ENCODE measurements around the gene MTRR.

Gene MTRR

DNA sequence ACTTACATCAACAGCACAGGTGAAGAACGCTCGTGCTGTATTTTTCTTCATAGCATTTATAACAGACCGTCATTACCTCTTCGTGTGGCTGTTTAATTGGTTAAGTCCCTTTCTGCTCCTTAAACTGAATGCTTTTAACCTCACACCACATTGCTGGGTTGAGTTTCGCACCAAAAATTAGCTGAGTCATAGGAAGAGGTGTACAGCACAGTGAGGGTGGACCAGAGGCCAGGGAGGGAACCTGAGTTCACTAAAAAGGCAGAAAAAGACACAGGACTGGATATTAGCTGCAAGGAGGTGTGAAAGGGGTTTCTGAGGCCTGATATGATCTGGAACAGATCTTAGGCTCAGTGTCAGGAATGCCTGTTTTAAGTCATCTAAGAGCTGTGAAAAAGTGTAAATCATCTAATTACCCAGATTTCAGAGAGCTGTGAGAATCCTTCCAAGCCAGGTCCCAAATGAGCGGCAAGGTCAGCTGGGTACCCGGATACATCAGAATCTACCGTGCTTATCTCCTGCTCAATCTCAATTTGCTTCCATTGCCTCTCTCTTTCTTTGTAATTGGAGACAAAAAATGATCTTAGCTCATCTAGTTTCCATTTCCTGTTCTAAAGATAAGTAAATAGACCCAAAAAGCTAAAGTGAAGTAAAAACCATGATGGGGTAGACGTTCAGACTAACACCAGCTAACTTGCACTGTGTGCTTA, 10.9 kb upstream of the MTRR start:
- DNase-seq = no peak

DNA sequence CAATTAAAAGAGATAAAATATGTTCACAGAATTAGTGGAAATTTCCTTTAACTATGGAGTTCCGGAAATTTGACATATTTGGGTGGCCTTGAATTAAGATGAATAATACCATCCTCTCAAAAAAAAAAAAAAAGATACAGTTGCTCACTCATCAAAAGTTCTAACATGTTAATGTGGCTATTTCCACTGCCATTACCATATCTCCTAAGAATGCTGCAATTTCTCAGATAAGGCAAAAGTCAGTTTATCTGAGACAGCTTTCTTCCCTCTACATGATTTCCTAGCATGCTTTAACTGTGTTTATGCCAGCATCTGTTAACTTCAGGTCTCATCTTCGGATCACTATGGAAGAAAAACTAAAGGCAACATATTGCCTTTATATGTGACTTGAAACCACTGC, 2.8 kb upstream of the MTRR start:
- DNase-seq = no peak

DNA sequence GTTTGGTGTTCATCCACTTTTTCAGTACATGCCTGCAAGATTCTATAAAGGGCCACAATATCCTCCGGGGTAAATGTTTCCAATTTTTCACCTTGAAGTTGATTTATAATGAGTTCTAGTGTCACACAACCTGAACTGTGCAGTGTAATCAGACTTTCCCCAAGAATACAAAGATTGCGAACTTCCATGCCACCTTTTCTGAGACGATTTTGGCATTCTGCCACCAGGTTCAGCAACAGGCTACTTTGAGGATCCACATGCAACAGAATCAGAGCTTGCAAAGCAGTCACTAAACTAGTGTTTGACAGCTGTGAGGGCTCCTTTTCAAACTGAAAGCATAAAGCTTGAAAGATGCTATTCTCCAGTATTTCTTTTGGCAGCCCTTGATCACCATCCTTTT, 1.7 kb upstream of the MTRR start:
- DNase-seq = no peak

DNA sequence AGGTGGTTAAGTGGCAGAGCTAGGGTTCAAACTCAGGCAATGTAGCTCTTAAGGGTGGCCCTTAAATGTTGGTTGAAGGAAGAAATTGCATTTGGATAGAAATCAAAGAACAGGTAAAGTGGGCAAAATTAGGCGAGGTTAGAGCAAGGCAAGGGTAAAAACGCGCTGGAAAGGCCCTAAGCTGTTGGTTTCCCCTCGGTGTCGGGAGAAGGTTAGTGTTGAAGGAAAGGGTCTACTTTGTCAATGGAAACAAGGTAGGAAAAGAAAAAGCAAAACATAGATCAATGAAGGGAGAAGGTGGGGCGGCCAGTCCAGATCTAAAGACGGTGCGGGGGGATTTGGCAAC, 548 bp upstream of the MTRR start:
- no peak for DNase-seq

DNA sequence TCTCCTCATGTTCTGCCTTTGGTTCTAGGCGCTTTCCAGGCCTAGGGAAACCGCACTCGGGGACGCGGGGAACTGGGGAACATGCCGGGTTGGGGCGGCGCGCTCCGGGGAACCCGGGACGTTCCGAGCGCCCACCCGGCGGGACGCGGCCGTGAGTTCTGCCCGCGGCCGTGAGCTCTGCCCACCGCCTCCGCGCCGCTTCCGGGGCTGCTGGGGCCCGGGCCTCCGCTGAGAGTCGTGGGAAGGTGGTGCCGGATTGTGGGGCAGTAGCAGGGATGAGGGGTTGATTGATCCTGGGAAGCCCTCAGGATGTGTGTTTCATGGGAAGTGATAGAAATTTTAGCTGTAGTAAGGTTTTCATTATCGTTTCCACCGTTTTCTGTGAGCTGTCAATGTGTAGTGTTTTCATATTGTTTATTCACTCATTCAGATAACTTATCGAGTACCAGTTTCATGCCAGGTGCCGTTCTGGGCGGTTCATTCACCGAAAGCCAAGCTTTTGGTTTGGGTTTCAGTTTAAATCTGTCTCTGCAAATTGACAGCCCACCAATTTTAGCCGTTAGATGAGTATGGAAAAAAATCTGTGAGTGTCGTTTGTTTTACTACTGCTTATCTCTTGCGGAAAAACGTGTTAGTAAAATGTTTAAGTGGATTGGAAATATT, 657 bp downstream of the MTRR start:
- no peak for DNase-seq

DNA sequence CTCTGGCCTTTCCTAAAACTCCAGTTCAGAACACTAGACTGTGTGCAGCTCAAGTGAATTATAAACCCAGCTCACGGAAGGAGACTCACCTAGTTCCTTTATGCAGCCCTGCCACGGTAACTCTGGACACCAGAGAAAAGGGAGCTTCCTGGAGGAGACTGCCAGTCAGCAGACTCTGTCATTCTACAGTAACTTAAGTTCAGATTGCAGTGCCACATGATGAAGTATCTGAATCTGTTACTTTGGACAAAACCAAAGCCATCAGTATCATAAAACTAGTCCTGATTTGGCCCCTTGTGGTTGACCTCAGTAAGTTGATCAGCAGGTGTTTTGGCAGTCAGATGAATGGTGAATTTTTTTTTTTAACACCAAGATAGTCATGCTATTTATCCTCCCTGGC, 2.7 kb downstream of the MTRR start:
- no peak for DNase-seq

DNA sequence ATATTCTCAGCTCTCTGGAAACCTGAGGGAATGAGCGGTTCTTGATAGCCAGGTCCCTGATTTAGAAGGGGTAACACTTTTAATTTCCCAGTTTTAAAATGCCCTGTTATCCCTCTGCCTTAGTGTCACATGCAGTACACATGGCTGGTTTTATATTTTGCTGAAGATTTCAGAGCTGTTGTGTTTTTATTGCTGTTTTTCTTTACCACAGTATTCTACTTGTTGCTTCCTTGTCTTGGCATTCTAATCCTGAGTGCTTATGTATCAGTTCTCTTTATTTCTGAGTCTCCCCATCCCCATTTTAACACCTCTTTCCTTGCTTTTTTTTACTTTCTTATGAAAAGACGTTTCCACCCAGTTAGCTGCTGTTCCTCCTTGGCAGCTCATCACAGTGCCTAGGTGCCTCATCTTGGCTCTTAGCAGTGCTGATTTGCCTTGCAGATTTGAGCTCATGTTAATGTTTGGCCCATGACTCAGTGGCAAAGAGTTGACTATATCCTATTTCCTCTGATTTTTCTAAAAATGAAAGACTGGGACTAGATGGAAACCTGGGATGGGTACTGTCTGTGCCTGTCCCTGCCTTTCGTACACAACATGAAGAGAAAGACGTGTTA, 3.7 kb downstream of the MTRR start:
- DNase-seq = no peak

DNA sequence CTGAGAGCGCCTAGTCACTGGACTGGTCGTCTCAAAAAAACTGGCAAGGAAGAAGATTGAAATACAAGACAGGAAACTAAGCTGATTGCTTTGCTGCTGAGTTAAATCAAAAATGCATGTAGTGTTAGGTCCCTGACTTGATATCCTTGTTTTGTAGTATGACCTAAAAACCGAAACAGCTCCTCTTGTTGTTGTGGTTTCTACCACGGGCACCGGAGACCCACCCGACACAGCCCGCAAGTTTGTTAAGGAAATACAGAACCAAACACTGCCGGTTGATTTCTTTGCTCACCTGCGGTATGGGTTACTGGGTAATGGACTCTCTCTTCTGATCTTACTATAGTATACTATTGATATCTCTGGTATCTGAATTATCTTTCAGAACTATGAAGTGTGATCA, 4.3 kb downstream of the MTRR start:
- DNase-seq = no peak

DNA sequence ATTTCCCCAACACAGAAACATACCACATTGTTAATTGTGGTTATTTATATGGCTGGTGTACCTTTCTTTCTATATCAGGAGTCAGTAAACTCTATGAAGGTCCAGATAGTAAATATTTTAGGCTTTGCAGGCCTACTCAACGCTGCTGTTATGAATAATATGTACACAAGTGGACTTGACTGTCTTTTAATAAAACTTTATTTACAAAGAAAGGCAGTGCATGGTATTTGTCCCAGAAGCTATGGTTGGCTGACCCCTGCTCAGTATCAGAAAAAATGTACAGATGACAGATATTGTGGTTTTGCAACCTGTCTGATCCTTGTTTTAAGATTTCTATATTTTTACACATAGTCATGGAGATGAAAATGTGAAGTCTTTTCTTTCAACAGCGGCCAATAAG, 5.7 kb downstream of the MTRR start:
- no peak for DNase-seq

DNA sequence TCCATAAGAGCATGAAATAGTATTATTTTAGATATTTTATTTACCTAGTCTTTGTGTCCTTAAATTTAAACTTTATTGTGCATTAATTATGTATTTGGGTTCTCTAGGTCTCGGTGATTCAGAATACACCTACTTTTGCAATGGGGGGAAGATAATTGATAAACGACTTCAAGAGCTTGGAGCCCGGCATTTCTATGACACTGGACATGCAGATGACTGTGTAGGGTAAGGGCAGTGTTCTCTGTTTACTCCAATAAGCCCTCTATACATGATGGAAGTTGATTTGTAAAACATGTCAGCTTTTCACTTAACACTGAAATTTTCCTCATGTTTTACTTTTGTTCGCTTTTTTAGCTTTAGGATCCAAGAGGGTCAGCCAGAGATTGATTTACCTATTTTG, 6.2 kb downstream of the MTRR start:
- no peak for DNase-seq

DNA sequence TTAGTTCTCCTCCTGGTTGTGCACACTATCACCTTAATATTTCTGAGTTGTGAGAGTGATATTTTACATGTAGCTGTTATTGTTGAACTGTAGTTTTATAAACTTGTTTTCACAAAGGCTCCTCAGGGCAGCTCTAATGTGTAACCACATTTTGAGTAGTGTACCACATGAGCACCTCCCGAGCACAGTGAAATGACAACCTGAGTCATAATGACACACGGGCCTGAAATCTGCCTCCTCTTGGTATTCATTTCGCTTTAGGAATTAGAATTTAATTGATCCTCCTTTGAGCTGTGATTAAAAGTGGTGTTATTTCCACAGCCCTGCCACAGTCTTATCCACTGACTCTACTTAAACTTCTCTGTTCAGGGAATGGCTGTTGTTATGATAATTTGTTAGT, 7.9 kb downstream of the MTRR start:
- no peak for DNase-seq

DNA sequence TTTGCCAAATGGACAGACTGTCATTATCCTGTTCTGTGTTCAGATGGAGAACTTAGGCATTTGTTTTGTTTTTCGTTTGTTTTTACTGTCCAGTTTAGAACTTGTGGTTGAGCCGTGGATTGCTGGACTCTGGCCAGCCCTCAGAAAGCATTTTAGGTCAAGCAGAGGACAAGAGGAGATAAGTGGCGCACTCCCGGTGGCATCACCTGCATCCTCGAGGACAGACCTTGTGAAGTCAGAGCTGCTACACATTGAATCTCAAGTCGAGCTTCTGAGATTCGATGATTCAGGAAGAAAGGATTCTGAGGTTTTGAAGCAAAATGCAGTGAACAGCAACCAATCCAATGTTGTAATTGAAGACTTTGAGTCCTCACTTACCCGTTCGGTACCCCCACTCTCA, 8.9 kb downstream of the MTRR start:
- no peak for DNase-seq

DNA sequence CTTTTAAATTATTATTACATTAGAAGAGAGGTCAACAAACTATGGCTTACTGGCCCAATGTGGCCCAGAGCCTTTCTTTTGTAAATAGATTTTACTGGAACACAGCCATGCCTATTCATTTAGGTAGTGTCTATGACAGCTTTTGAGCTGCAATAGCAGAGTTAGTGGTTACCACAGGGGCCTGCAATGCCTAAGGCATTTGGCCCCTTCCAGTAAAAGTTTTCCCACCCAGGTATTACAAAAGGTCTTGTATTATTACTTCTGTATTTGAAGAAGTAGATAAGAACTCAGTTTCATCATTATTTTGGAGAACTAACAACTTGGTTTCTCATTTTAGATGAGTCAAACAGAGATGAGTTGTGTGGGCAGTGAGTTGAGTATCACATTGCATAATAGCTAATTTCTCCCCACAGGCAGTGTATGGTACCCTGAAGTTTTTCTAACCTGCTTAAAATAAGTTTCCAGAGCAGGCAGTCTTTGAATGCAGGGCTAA, 9.5 kb downstream of the MTRR start:
- DNase-seq = no peak

DNA sequence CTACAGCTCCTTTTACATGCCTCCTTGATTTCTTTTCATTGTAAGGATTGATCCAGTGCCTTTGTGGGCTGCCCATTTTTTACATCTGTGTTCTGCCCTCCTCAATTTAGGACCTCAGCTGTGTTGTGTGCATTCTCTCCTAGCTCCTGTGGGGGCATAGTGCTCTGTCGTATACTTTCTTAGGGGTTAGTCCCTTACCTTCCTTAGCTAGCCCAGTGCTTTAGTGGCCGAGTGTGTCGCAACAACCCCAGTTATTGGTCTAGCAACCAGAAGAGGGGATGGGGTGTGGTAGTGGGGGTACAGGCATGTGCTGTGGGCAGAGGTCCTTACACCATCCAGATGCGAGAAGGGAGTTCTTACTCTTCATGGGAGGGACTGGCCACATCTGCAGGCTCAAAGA, 12.1 kb downstream of the MTRR start:
- DNase-seq = no peak

DNA sequence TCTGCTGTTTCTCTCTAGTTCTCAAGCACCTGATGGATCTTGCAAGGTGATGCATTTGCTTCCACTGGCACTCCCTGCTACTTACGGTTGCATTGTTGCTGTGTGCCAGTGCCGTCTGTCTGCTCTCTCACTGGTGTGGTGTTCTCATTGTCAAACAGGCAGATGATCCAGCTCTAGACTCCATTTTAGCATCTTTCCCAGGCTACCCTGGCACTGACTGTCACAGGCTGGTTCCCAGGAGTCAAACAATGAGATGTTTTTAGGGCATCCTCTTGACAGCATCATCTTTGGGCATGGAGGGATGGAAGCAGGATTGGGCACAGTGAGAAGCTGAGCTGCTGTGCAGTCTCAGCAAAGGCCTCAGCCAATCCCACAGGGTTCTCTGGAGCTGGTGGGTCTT, 12.9 kb downstream of the MTRR start:
- DNase-seq = no peak

DNA sequence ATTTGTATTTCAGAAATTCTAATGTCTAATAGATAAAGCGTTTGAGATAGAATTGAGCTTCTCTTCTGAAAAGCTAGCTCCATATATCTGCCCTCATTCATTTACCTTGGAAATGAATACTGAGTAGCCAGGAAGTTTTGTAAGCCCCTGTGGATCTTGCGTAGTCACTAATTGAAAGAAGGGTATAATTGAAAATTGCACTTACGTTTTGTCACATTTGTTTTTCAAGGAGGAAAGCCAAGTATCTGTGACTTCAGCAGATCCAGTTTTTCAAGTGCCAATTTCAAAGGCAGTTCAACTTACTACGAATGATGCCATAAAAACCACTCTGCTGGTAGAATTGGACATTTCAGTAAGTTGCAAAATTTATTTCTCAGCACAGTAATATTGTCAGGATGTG, 14.0 kb downstream of the MTRR start:
- DNase-seq = no peak

DNA sequence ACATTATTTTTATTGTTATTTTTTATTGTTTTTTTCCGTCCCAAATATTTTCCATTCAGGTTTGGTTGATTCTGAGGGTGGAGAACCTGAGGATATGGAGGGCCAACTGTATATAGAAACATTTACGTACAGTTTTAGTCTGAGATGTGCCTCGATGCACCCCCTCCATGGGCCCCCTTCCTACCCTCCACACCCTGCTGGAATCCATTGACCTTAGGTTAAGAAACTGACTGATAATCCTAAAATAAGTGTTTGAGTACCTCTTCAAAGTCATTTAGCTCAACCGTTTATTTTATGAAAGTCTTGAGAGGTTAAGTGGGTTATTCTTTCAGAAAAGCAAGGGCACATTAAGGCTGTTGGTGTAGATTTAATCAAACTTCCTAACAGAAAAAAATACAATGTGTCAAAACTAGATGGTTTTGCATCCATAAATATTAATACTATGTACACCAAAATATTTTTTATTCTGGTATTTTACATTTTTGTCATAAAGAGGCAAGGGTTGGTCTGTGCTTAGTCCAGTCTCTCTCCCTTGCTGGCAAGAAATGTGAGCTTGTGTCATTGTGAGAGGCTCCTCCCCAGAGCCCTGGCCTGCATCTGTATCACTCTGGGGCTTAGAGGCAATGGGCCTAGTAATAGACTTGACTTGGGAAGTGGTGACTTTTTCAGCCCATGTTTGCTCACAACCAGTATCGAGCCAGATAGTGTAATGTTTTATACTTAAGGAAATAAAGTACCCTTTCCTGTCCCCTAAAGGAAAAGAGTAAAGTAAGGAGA, 15.7 kb downstream of the MTRR start:
- DNase-seq = no peak

DNA sequence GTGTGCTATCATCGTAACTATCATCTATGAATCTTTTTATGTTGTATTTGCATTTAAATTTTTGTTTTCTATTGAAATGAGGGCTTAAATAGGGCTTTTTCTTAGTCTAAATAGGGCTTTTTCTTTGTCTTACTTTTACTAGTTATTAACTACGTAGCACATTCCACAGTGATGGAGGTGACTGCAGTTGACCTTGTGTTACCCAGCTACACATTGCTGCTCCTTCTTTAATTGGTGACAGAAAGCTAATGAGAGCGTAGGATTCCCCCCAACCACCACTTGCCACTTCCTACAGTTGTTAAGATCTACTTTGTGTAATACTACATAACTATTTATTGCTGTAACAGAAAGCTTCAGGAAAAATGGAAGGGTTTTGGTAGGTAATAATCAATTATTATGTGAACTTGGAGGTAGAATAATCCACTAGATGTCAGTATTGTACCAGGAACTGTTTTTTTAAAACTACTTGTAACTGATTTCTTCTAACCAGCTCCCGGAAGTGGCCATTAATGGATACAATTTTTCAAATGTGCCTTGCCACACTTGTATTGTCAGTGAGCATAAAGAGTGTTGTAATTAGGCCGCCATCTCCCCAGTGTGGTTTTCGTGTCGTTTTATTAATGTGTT, 18.0 kb downstream of the MTRR start:
- DNase-seq = no peak

DNA sequence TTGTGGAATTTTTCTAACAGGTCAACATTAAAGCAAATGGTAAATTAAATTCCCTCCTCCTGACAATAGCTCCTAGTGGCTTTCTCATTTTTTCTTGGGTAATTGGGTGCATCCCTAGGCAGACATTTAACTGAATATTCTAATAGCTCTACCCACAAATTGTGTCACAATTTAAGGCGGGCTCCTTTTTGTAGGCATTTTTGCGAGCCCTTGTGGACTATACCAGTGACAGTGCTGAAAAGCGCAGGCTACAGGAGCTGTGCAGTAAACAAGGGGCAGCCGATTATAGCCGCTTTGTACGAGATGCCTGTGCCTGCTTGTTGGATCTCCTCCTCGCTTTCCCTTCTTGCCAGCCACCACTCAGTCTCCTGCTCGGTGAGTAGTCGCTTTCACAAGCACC, 20.0 kb downstream of the MTRR start:
- no peak for DNase-seq

DNA sequence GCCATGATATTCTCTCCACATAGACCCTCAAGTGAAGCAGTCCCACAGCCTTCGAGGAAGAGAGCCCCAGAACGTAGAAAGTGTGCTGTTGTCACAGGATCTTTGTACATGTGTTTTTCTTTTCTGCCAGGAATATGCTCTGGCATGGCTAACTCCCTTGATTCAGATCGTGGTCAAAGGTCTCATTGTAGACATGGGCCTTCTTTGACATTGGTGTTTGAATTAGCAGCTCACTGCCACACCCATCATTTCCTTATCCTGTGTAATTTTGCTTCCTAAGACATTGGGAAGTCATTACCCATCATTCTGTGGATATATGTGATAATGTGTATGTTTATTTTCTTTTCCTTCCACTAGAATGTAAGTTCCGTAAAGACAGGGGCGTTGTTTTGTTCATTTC, 25.5 kb downstream of the MTRR start:
- no peak for DNase-seq

DNA sequence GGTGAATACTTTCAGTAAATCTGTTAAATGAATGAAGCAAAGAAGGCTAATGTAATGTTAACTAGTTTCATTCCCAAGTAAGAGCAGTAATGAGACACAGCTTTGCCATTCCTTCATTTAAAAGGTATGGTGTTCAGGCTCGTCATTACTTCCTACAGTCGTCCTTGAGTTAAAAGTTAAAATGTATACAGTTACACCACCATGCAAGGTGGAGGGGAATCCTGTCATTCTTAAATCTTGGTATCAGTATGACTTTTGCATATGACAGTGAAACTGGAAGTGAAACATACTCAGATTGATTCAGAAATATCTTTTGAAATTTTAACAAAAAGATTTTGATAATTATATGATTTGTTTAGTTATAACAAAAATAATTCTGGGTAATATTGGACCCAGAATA, 25.9 kb downstream of the MTRR start:
- no peak for DNase-seq

DNA sequence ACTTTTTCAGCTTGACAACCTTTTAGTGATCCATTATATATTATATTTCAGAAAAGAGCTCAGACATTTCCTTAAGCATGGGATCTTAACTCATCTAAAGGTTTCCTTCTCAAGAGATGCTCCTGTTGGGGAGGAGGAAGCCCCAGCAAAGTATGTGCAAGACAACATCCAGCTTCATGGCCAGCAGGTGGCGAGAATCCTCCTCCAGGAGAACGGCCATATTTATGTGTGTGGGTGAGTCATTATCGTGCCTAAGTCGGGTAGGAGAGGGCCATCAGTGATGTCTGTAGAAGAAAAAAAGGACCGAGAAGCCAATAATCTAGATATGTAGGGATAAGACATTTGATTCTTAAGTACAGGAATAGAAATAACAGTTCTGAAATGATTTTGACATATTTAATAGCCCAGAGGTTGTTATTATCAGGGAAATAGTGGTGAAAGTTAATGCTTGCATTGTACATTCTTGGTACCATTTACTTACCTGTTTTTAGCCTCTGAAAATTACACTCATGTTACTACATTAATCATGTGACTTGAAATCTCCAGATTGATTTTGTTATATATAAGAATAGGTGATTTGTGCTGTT, 28.2 kb downstream of the MTRR start:
- no peak for DNase-seq

DNA sequence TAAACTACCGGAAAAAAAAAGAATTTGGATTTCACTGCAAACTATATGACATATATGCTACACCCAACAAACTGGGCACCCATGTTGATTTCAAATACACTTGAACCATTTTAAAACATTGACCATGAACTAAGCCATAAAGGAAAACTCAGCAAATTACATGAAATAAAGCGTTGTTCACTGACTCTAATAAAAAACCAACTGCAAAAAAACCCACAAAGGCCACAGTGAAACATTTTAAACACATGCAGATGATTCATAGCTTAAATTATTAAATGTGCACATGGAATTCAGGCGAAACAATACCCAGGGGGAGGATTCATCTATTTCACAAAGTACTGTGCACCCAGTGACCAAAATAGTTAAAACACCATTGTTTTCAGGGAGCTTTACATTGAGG, 33.3 kb downstream of the MTRR start:
- DNase-seq = no peak
